Kidney (tissue), 14 donors: ENCODE results near the gene ZNF814. TPM values are rescaled to one million over a fixed set of nuclear protein-coding genes. Genes with fewer than 3 reads are reported as not detected.
A peak's percentile ranks its signal among the peaks of the same experiment; 100 is the strongest.

Experiments
- DNase-seq, 5 donors: peaks; one replicate each; pipeline ENCODE4 v3.0.0-alpha.2; 2013 to 2020
- FAIRE-seq: peaks from 2 replicates; lab custom pipeline; 2012; peaks lifted over from hg19 to GRCh38; lab: Jason Lieb, UNC
- H3K27ac ChIP-seq, 2 donors: one replicate each; pipeline ENCODE4 v1.7.0; 2013; ENCODE audit warnings: low read depth in 2 of 2, low read length in 2 of 2, inconsistent platforms in 1 of 2
- H3K27me3 ChIP-seq: one replicate; pipeline ENCODE4 v1.7.1; 2013; ENCODE audit warnings: low read length, inconsistent platforms; ENCODE audit not compliant: control insufficient read depth, insufficient read depth
- H3K36me3 ChIP-seq, 3 donors: one replicate each; pipeline versions ENCODE4 v1.7.0 to v1.7.1; 2013; ENCODE audit warnings: low read length in 3 of 3, control low read depth in 1 of 3, inconsistent platforms in 1 of 3; ENCODE audit not compliant: insufficient read depth in 3 of 3, control insufficient read depth in 2 of 3
- H3K4me1 ChIP-seq, 3 donors: one replicate each; pipeline versions ENCODE4 v1.7.0 to v1.7.1; 2013; ENCODE audit warnings: low read length in 3 of 3, inconsistent platforms in 1 of 3, low read depth in 1 of 3; ENCODE audit not compliant: control insufficient read depth in 2 of 3, insufficient read depth in 2 of 3
- H3K4me3 ChIP-seq, 3 donors: one replicate each; pipeline versions ENCODE4 v1.7.0 to v1.8.1; 2013; ENCODE audit warnings: low read length in 3 of 3, control low read depth in 1 of 3, inconsistent platforms in 1 of 3
- H3K9ac ChIP-seq, 3 donors: one replicate each; pipeline versions ENCODE4 v1.7.0 to v1.7.1; 2013; ENCODE audit warnings: low read length in 3 of 3, control low read depth in 1 of 3, inconsistent platforms in 1 of 3
- H3K9me3 ChIP-seq, 3 donors: one replicate each; pipeline versions ENCODE4 v1.7.0 to v1.7.1; 2013; ENCODE audit warnings: low read length in 3 of 3, control low read depth in 1 of 3, inconsistent platforms in 1 of 3; ENCODE audit not compliant: control insufficient read depth in 2 of 3, insufficient read depth in 1 of 3
- CTCF ChIP-seq: IDR thresholded peaks from 3 replicates; pipeline ENCODE4 v1.5.1; 2012; ENCODE audit warnings: mild to moderate bottlenecking, moderate library complexity, borderline replicate concordance; ENCODE audit not compliant: insufficient read depth; ENCODE audit errors: extremely low read depth
- intact Hi-C: fragments of 100-400 bp; cut with DNase I; formaldehyde crosslinking; loops from one replicate; pipeline ENCODE4 v1.11.1; 2022
- polyA plus RNA-seq: library from polyadenylated mRNA; stranded (reverse); fragments of 350-450 nt; fragmentation: Illumina TruSeq; extraction: RNeasy Lipid Tissue Mini Kit (QIAGEN cat#74804); gene quantifications from one replicate; pipeline ENCODE4 v1.2.3, GENCODE V29; 2014; ENCODE audit warnings: low read depth, low replicate concordance; ENCODE audit not compliant: insufficient read depth
- total RNA-seq: library from RNA; stranded (reverse); fragmentation: NEBNext Ultra II Directional; extraction: Animal tissue kit (Norgen Biotek cat#: 25700); gene quantifications from one replicate; pipeline ENCODE4 v1.2.1, GENCODE V29; 2021
- donor health status: control.
- donor health status: control.
- donor health status: control.
- donor health status: control.
- donor health status: control.
- donor health status: DM: yes; HTN: yes; CAD: no.
- donor health status: Normal renal cell carcinoma (clear cell type).

Gene ZNF814
- total and polyA plus RNA-seq, 2 donors from 2014 or later = 26.7 to 27.7 TPM

- Histone ChIP-seq H3K9ac (peak overlapping the region; percentile 57 to 80 (median 67)), H3K27ac (peak overlapping the region; percentile 38 to 81), H3K36me3 (peaks cover 0 to 10% (median 7%) of the 10 kb centered on the region in 3 donors), H3K4me3 (peak overlapping the region; percentile 53 to 81 (median 73)), H3K9me3 (no peaks in the 10 kb centered on the region), H3K27me3 (no peaks in the 10 kb centered on the region), H3K4me1 (peaks cover 0 to under 1% (median 0%) of the 10 kb centered on the region in 3 donors)
- intact Hi-C loops = no loop called here
- TF ChIP-seq CTCF = no peak
- FAIRE-seq = no peak
- peak in 4 of 5 donors; percentile 59 to 82 (median 79) for DNase-seq
Observed at GRCh38 chr19:57803594-57804325, 85.1 kb downstream of the ZNF814 start.

GRCh38 chr19:57803265-57803593 lies 85.6 kb downstream of the ZNF814 start:
- FAIRE-seq = no peak
- intact Hi-C loops = no loop called here
- peak overlapping the region; percentile 8 to 80 (median 57) for H3K9ac ChIP-seq
- DNase-seq = no peak
- H3K27ac ChIP-seq = peak overlapping the region in 1 of 2 donors; percentile 81
- H3K4me1 ChIP-seq = peaks cover 0 to 2% (median 0%) of the 10 kb centered on the region in 3 donors
- no peaks in the 10 kb centered on the region for H3K9me3 ChIP-seq
- peaks cover 0 to 6% (median 4%) of the 10 kb centered on the region in 3 donors for H3K36me3 ChIP-seq
- TF ChIP-seq CTCF = no peak
- peak overlapping the region; percentile 53 to 81 (median 73) for H3K4me3 ChIP-seq
- no peaks in the 10 kb centered on the region for H3K27me3 ChIP-seq

- DNase-seq = no peak
- no peak for TF ChIP-seq CTCF
- Histone ChIP-seq H3K9ac (no peak overlapping the region), H3K9me3 (no peaks in the 10 kb centered on the region), H3K27me3 (no peaks in the 10 kb centered on the region), H3K4me1 (peaks cover 0 to 2% (median 0%) of the 10 kb centered on the region in 3 donors), H3K36me3 (no peaks in the 10 kb centered on the region), H3K4me3 (no peak overlapping the region), H3K27ac (no peak overlapping the region)
- no peak for FAIRE-seq
- intact Hi-C loops = no loop called here
Observed at GRCh38 chr19:57802269-57802668, 86.6 kb downstream of the ZNF814 start.
